Measurements from ENCODE around the gene AACS. TPM values are rescaled to one million over a fixed set of nuclear protein-coding genes. Genes with fewer than 3 reads are reported as not detected.
A peak's percentile ranks its signal among the peaks of the same experiment; 100 is the strongest.
"Not testable (repeated sequence)": the region's sequence is repeated elsewhere in the genome, so short reads cannot be mapped to it uniquely, and the experiment has no call there.

The AACS gene
- total RNA-seq: 32.0 and 32.7 TPM in 2 replicates

GRCh38 chr12:125065021-125065918 lies at the start of gene AACS:
Gene AACS, plus strand, starts transcription at chr12:125065435. Its CDS starts 150 bp downstream, at chr12:125065585.
- peak; percentile 13 for DNase-seq (ENCODE audit: low read depth, low spot score)

- DNase-seq (ENCODE audit: low read depth, low spot score): no peak
Measured at GRCh38 chr12:125015680-125016310, 49.4 kb upstream of the AACS start.

GRCh38 chr12:125017801-125018200 lies 47.4 kb upstream of the AACS start:
- DNase-seq (ENCODE audit: low read depth, low spot score): no peak

- no peak for DNase-seq (ENCODE audit: low read depth, low spot score)
Measured at GRCh38 chr12:125018356-125018755, 46.9 kb upstream of the AACS start.

- DNase-seq (ENCODE audit: low read depth, low spot score): no peak
Measured at GRCh38 chr12:125021096-125021495, 44.1 kb upstream of the AACS start.

- DNase-seq (ENCODE audit: low read depth, low spot score): no peak
Measured at GRCh38 chr12:125021771-125022170, 43.5 kb upstream of the AACS start.

- DNase-seq (ENCODE audit: low read depth, low spot score): no peak
Measured at GRCh38 chr12:125023065-125023464, 42.2 kb upstream of the AACS start.

GRCh38 chr12:125024949-125025563 lies 40.2 kb upstream of the AACS start:
- no peak for DNase-seq (ENCODE audit: low read depth, low spot score)

GRCh38 chr12:125025606-125026235 lies 39.5 kb upstream of the AACS start:
- DNase-seq (ENCODE audit: low read depth, low spot score): no peak

- DNase-seq (ENCODE audit: low read depth, low spot score): no peak
Measured at GRCh38 chr12:125028106-125028505, 37.1 kb upstream of the AACS start.

GRCh38 chr12:125029761-125030358 lies 35.4 kb upstream of the AACS start:
- DNase-seq (ENCODE audit: low read depth, low spot score): no peak

- DNase-seq (ENCODE audit: low read depth, low spot score): not testable (repeated sequence)
Measured at GRCh38 chr12:125031471-125031870, 33.8 kb upstream of the AACS start.

GRCh38 chr12:125032466-125033152 lies 32.6 kb upstream of the AACS start:
- no peak for DNase-seq (ENCODE audit: low read depth, low spot score)

GRCh38 chr12:125033288-125033687 lies 31.9 kb upstream of the AACS start:
- DNase-seq (ENCODE audit: low read depth, low spot score): no peak

GRCh38 chr12:125038976-125039625 lies 26.1 kb upstream of the AACS start:
- DNase-seq (ENCODE audit: low read depth, low spot score): no peak

- DNase-seq (ENCODE audit: low read depth, low spot score): no peak
Measured at GRCh38 chr12:125049093-125049458, 16.2 kb upstream of the AACS start.

- no peak for DNase-seq (ENCODE audit: low read depth, low spot score)
Measured at GRCh38 chr12:125050446-125050845, 14.8 kb upstream of the AACS start.

GRCh38 chr12:125050868-125051267 lies 14.4 kb upstream of the AACS start:
- DNase-seq (ENCODE audit: low read depth, low spot score): no peak

- no peak for DNase-seq (ENCODE audit: low read depth, low spot score)
Measured at GRCh38 chr12:125053821-125054220, 11.4 kb upstream of the AACS start.

- no peak for DNase-seq (ENCODE audit: low read depth, low spot score)
Measured at GRCh38 chr12:125055591-125055990, 9.6 kb upstream of the AACS start.

Measured in pulmonary artery endothelial cell (primary cell).